ENCODE data around the gene ERC2.

DNA sequence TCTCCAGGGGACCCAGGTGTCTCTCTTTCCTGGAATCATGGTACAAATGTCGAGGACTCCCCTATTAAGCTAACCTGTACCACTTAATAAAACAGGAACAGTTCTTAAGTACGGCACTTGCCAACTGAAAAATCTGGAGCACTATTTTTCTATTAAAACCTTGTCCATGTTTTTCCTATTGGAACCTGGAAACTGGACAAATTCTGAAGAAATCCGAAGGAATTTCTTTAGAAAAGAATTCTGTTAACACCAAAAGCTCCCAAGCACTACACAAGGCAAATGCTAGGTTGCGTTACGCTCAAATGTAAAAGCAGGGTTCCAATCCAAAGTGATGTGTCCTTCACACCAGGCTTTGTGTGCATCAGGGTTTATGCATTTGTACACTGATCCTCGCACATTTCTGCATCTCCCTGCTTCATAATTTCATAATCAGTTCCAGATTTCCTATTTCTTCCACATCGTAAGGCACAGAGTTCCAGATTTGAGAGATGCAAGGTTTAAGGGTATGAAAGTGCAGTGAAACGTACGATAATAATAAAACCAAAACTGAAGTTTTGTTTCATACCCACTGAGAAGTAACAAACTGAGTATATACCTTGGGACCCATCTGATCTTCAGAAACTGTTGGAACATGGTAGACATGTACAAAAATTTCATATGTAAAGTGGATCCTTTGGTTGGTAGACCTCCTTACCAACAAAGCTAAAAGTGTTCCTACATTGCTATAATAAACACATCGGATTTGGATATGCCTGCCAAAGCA, 849.0 kb downstream of the ERC2 start:
- no peak for TF ChIP-seq PATZ1 (tag by site-specific recombination; IDR thresholded peaks at IDR 0.05)
- TF ChIP-seq YY2 (tag by site-specific recombination; IDR thresholded peaks at IDR 0.05): no peak
- no peak for TF ChIP-seq ZNF792 (tag by site-specific recombination; IDR thresholded peaks at IDR 0.05)
- no peak for TF ChIP-seq CTCF (tag by site-specific recombination; IDR thresholded peaks at IDR 0.05)
- TF ChIP-seq REST (tag by site-specific recombination; IDR thresholded peaks at IDR 0.05): no peak
- TF ChIP-seq, protein P1, sequence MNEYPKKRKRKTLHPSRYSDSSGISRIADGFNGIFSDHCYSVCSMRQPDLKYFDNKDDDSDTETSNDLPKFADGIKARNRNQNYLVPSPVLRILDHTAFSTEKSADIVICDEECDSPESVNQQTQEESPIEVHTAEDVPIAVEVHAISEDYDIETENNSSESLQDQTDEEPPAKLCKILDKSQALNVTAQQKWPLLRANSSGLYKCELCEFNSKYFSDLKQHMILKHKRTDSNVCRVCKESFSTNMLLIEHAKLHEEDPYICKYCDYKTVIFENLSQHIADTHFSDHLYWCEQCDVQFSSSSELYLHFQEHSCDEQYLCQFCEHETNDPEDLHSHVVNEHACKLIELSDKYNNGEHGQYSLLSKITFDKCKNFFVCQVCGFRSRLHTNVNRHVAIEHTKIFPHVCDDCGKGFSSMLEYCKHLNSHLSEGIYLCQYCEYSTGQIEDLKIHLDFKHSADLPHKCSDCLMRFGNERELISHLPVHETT (tag by site-specific recombination; IDR thresholded peaks at IDR 0.05): no peak
- no peak for TF ChIP-seq ZBTB1 (tag by site-specific recombination; IDR thresholded peaks at IDR 0.05)
- TF ChIP-seq ZNF701 (tag by site-specific recombination; IDR thresholded peaks at IDR 0.05): no peak
- no peak for TF ChIP-seq PBX3 (CRISPR knock-in tag; IDR thresholded peaks at IDR 0.05)
- TF ChIP-seq, protein P2, sequence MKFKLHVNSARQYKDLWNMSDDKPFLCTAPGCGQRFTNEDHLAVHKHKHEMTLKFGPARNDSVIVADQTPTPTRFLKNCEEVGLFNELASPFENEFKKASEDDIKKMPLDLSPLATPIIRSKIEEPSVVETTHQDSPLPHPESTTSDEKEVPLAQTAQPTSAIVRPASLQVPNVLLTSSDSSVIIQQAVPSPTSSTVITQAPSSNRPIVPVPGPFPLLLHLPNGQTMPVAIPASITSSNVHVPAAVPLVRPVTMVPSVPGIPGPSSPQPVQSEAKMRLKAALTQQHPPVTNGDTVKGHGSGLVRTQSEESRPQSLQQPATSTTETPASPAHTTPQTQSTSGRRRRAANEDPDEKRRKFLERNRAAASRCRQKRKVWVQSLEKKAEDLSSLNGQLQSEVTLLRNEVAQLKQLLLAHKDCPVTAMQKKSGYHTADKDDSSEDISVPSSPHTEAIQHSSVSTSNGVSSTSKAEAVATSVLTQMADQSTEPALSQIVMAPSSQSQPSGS (tag by site-specific recombination; IDR thresholded peaks at IDR 0.05; ENCODE audit: low read depth): no peak
- TF ChIP-seq ZNF704 (tag by site-specific recombination; IDR thresholded peaks at IDR 0.05): no peak
- TF ChIP-seq ZSCAN30 (tag by site-specific recombination; IDR thresholded peaks at IDR 0.05): no peak
- no peak for TF ChIP-seq ZFP69B (tag by site-specific recombination; IDR thresholded peaks at IDR 0.05)

Data from HEK293 (cell line).